Left colon (tissue), 2 donors: ENCODE data around the gene NOC4L. TPM values are rescaled to one million over a fixed set of nuclear protein-coding genes. Genes with fewer than 3 reads are reported as not detected.
A peak's percentile ranks its signal among the peaks of the same experiment; 100 is the strongest.

Experiments
- ATAC-seq: fragments of 200-7000 bp; cut with Tn5 transposase; one replicate; pipeline ENCODE4 v1.9.1; 2020; ENCODE audit warnings: mild to moderate bottlenecking, moderate library complexity
- DNase-seq, 2 donors: peaks; one replicate each; pipeline ENCODE4 v3.0.0-alpha.2; 2020
- intact Hi-C, 2 donors: fragments of 100-400 bp; cut with DNase I in 1 of 2; cut with micrococcal nuclease in 1 of 2; formaldehyde crosslinking; loops; one replicate each; pipeline versions ENCODE4 v1.11.2 to v1.14.0; 2022; cut with DNase I, micrococcal nuclease
- total RNA-seq, 2 donors: library from RNA; stranded (reverse); fragmentation: NEBNext Ultra II Directional; extraction: Animal tissue kit (Norgen Biotek cat#: 25700); gene quantifications; one replicate each; pipeline ENCODE4 v1.2.1, GENCODE V29; 2021
- donor health status: DM: no; HTN: no; CAD: no.
- donor health status: DM: yes; HTN: yes; CAD: no.

The NOC4L gene
- total RNA-seq, 2 donors from 2014 or later = 13.3 to 19.9 TPM

- intact Hi-C loops = no loop called here
- DNase-seq (peak in 1 of 2 donors; percentile 5), ATAC-seq (no peak)
Measured at GRCh38 chr12:132152953-132153352, 8.7 kb downstream of the NOC4L start.

GRCh38 chr12:132153501-132154340 is 9.5 kb downstream of the NOC4L start:
- DNase-seq (peak in 1 of 2 donors; percentile 71), ATAC-seq (peak; percentile 92)
- intact Hi-C loops = no loop called here

- ATAC-seq = peak; percentile 37
- intact Hi-C loops = no loop called here
- no peak for DNase-seq
Measured at GRCh38 chr12:132154341-132154761, 10.1 kb downstream of the NOC4L start.

GRCh38 chr12:132154941-132155770 is 10.9 kb downstream of the NOC4L start:
- no peak for DNase-seq
- intact Hi-C loops = no loop called here
- ATAC-seq = no peak

GRCh38 chr12:132155771-132156572 is 11.7 kb downstream of the NOC4L start:
- ATAC-seq (no peak), DNase-seq (no peak)
- intact Hi-C loops = no loop called here

- DNase-seq = no peak
- ATAC-seq = no peak
- intact Hi-C loops = no loop called here
Measured at GRCh38 chr12:132156573-132157325, 12.5 kb downstream of the NOC4L start.

GRCh38 chr12:132157733-132158409 is 13.6 kb downstream of the NOC4L start:
- intact Hi-C loops = no loop called here
- DNase-seq (no peak), ATAC-seq (no peak)

- intact Hi-C loops = no loop called here
- DNase-seq = no peak
- ATAC-seq = no peak
Measured at GRCh38 chr12:132158677-132159554, 14.7 kb downstream of the NOC4L start.

GRCh38 chr12:132159555-132160003 is 15.3 kb downstream of the NOC4L start:
- DNase-seq = no peak
- ATAC-seq = peak; percentile 46
- intact Hi-C loops = no loop called here

- intact Hi-C loops = no loop called here
- DNase-seq (no peak), ATAC-seq (no peak)
Measured at GRCh38 chr12:132160016-132160415, 15.8 kb downstream of the NOC4L start.

GRCh38 chr12:132160601-132161035 is 16.4 kb downstream of the NOC4L start:
- intact Hi-C loops = no loop called here
- ATAC-seq (no peak), DNase-seq (no peak)

- DNase-seq (no peak), ATAC-seq (no peak)
- intact Hi-C loops = no loop called here
Measured at GRCh38 chr12:132161036-132161781, 17.0 kb downstream of the NOC4L start.

GRCh38 chr12:132161796-132162507 is 17.7 kb downstream of the NOC4L start:
- ATAC-seq (no peak), DNase-seq (no peak)
- intact Hi-C loops = no loop called here

- intact Hi-C loops = no loop called here
- ATAC-seq (no peak), DNase-seq (no peak)
Measured at GRCh38 chr12:132162508-132163031, 18.3 kb downstream of the NOC4L start.
